HG03460 (cell line): Measurements from ENCODE around the gene LRRN2.
"Not testable (repeated sequence)": the region's sequence is repeated elsewhere in the genome, so short reads cannot be mapped to it uniquely, and the experiment has no call there.

Source experiments
- ATAC-seq: cut with Tn5 transposase; IDR thresholded peaks from one replicate; pipeline ENCODE4 v1.9.1; 2021; ENCODE audit not compliant: unreplicated experiment

Gene LRRN2

GRCh38 chr1:204633665-204634064, 51.9 kb downstream of the LRRN2 start:
- no peak for ATAC-seq

- no peak for ATAC-seq
These were observed 55.2 kb downstream of the LRRN2 start for GRCh38 chr1:204630132-204630905.

GRCh38 chr1:204629459-204629858, 56.1 kb downstream of the LRRN2 start:
- not testable (repeated sequence) for ATAC-seq

- ATAC-seq, result no peak
These were observed 56.7 kb downstream of the LRRN2 start for GRCh38 chr1:204628868-204629267.

GRCh38 chr1:204627436-204627835, 58.1 kb downstream of the LRRN2 start:
- no peak for ATAC-seq

- no peak for ATAC-seq
These were observed 59.2 kb downstream of the LRRN2 start for GRCh38 chr1:204626381-204626780.

GRCh38 chr1:204624631-204625216, 60.8 kb downstream of the LRRN2 start:
- no peak for ATAC-seq

- ATAC-seq, result no peak
These were observed 61.6 kb downstream of the LRRN2 start for GRCh38 chr1:204623894-204624361.

GRCh38 chr1:204623365-204623893, 62.1 kb downstream of the LRRN2 start:
- ATAC-seq, result no peak

GRCh38 chr1:204621996-204622395, 63.5 kb downstream of the LRRN2 start:
- no peak for ATAC-seq

GRCh38 chr1:204621396-204621795, 64.1 kb downstream of the LRRN2 start:
- ATAC-seq, result no peak

GRCh38 chr1:204619721-204620120, 65.8 kb downstream of the LRRN2 start:
- no peak for ATAC-seq

- no peak for ATAC-seq
These were observed 67.3 kb downstream of the LRRN2 start for GRCh38 chr1:204618148-204618760.

GRCh38 chr1:204617256-204618147, 68.0 kb downstream of the LRRN2 start:
- no peak for ATAC-seq

GRCh38 chr1:204616641-204617040, 68.9 kb downstream of the LRRN2 start:
- ATAC-seq, result no peak

- no peak for ATAC-seq
These were observed 69.7 kb downstream of the LRRN2 start for GRCh38 chr1:204615881-204616280.

- no peak for ATAC-seq
These were observed 71.9 kb downstream of the LRRN2 start for GRCh38 chr1:204613636-204614035.

- no peak for ATAC-seq
These were observed 73.2 kb downstream of the LRRN2 start for GRCh38 chr1:204612326-204612725.

GRCh38 chr1:204611036-204611435, 74.5 kb downstream of the LRRN2 start:
- no peak for ATAC-seq

- no peak for ATAC-seq
These were observed 77.6 kb downstream of the LRRN2 start for GRCh38 chr1:204607910-204608309.

- no peak for ATAC-seq
These were observed 79.7 kb downstream of the LRRN2 start for GRCh38 chr1:204605791-204606190.
